ENCODE results near the gene GOLGA5. TPM values are rescaled to one million over a fixed set of nuclear protein-coding genes. Genes with fewer than 3 reads are reported as not detected.
A peak's percentile ranks its signal among the peaks of the same experiment; 100 is the strongest.

GOLGA5 gene
- total and polyA plus RNA-seq, 2 of the 13 experiments (the other 11 are each of a cell fraction or from before 2014, with no cell fraction given), result 31.0 to 40.0 TPM

GRCh38 chr14:92861856-92862745, 68.0 kb downstream of the GOLGA5 start (continued):
- TF ChIP-seq ZFAT (CRISPR knock-in tag; conservative IDR thresholded peaks at IDR 0.05), result no peak
- TF ChIP-seq ZNF383 (CRISPR knock-in tag; IDR thresholded peaks at IDR 0.05; ENCODE audit: borderline replicate concordance), result no peak
- 0 out of 2 replicates have a peak, but pooled peaks have one; percentile 29 for TF ChIP-seq ZNF543 (CRISPR knock-in tag; IDR thresholded peaks at IDR 0.05)

GRCh38 chr14:92863286-92864080, 69.4 kb downstream of the GOLGA5 start:
- 48% methylated on average over 6 of the region's 6 CpGs for WGBS (ENCODE audit: low lambda C conversion rate)
- CTCF ChIA-PET (ENCODE audit: low intra/inter-chr PET ratio, low total read pairs), result no interaction called here
- no peak overlapping the region for H2AFZ ChIP-seq (ENCODE audit: low read length)
- H3K27ac ChIP-seq (ENCODE audit: extremely low read length, insufficient read depth, low read length), result no peak overlapping the region
- H3K4me2 ChIP-seq (ENCODE audit: low read depth, low read length), result no peak overlapping the region
- H3K4me3 ChIP-seq (replicated peaks in 1 of 3; ENCODE audit: insufficient read depth in 1 of 3, low read depth in 2 of 3, low read length in 3 of 3), result no peak overlapping the region
- no peaks in the 10 kb centered on the region for H3K27me3 ChIP-seq (ENCODE audit: control insufficient read depth in 1 of 2, insufficient read depth in 2 of 2, low read length in 2 of 2)
- BruUV-seq (replicated peaks), result no TSS peak
- peaks cover 28% of the 10 kb centered on the region for H3K4me1 ChIP-seq (ENCODE audit: insufficient read depth, low read length)
- H3K9me3 ChIP-seq (ENCODE audit: low read length), result no peaks in the 10 kb centered on the region
- no peak overlapping the region for H3K9ac ChIP-seq (ENCODE audit: insufficient read depth, low read depth, low read length)
- POLR2A ChIA-PET, result no interaction called here
- ATAC-seq (no peak), FAIRE-seq (no peak), DNase-seq (ENCODE audit: low spot score) (no peak)
- no peaks in the 10 kb centered on the region for H3K79me2 ChIP-seq (ENCODE audit: insufficient read depth, low read length)
- in situ Hi-C loops (cut with HindIII; ENCODE audit: extremely low pct_ligation_motif_present, low pct_unique_long_range_greater_than_20kb), result no loop called here
- intact Hi-C loops (cut with micrococcal nuclease; ENCODE audit: unreplicated experiment), result no loop called here
- no peaks in the 10 kb centered on the region for H4K20me1 ChIP-seq (ENCODE audit: insufficient read depth, low read length)
- H3K36me3 ChIP-seq (replicated peaks in 1 of 2; ENCODE audit: control insufficient read depth in 1 of 2, insufficient read depth in 2 of 2, low read length in 2 of 2), result no peaks in the 10 kb centered on the region
- TF ChIP-seq ZNF143 (CRISPR knock-in tag; IDR thresholded peaks at IDR 0.05) (no peak), HIC2 (CRISPR knock-in tag; IDR thresholded peaks at IDR 0.05; ENCODE audit: low read depth) (no peak), CERS6 (CRISPR knock-in tag; IDR thresholded peaks at IDR 0.05) (no peak), CCAR2 (optimal IDR thresholded peaks at IDR 0.05; ENCODE audit: low read depth, low read length) (no peak), GTF3A (CRISPR knock-in tag; conservative IDR thresholded peaks at IDR 0.05) (no peak), ZNF513 (CRISPR knock-in tag; conservative IDR thresholded peaks at IDR 0.05) (no peak), SRSF1 (optimal IDR thresholded peaks at IDR 0.05; ENCODE audit: low read depth, low read length) (no peak), CC2D1A (CRISPR knock-in tag; IDR thresholded peaks at IDR 0.05) (no peak)

All from HepG2 (cell line).